ENCODE results near the gene MOV10.
"Not testable (repeated sequence)": the region's sequence is repeated elsewhere in the genome, so short reads cannot be mapped to it uniquely, and the experiment has no call there.

MOV10 gene

GRCh38 chr1:112674440-112674985, at the start of gene MOV10:
TSS of gene MOV10 (plus strand) at chr1:112674659. CDS start at chr1:112674913, 254 bp downstream.
- DNase-seq = peak; percentile 19 to 29

- DNase-seq = no peak
These were observed 48.8 kb upstream of the MOV10 start for GRCh38 chr1:112625696-112626095.

GRCh38 chr1:112626193-112626592, 48.3 kb upstream of the MOV10 start:
- no peak for DNase-seq

GRCh38 chr1:112626887-112627286, 47.6 kb upstream of the MOV10 start:
- no peak for DNase-seq

GRCh38 chr1:112628516-112628915, 45.9 kb upstream of the MOV10 start:
- no peak for DNase-seq

- DNase-seq = no peak
These were observed 45.2 kb upstream of the MOV10 start for GRCh38 chr1:112629256-112629655.

GRCh38 chr1:112633628-112634027, 40.8 kb upstream of the MOV10 start:
- DNase-seq = no peak

GRCh38 chr1:112634367-112634766, 40.1 kb upstream of the MOV10 start:
- no peak for DNase-seq

GRCh38 chr1:112636056-112636455, 38.4 kb upstream of the MOV10 start:
- no peak for DNase-seq

GRCh38 chr1:112636597-112637253, 37.7 kb upstream of the MOV10 start:
- DNase-seq = no peak

GRCh38 chr1:112637254-112638109, 37.0 kb upstream of the MOV10 start:
- DNase-seq = no peak

- DNase-seq = no peak
These were observed 36.4 kb upstream of the MOV10 start for GRCh38 chr1:112638110-112638428.

GRCh38 chr1:112640437-112640836, 34.0 kb upstream of the MOV10 start:
- DNase-seq = not testable (repeated sequence)

- no peak for DNase-seq
These were observed 31.4 kb upstream of the MOV10 start for GRCh38 chr1:112643080-112643479.

GRCh38 chr1:112646225-112646624, 28.2 kb upstream of the MOV10 start:
- DNase-seq = no peak

- DNase-seq = no peak
These were observed 23.3 kb upstream of the MOV10 start for GRCh38 chr1:112651205-112651604.

GRCh38 chr1:112665857-112666256, 8.6 kb upstream of the MOV10 start:
- no peak for DNase-seq

- no peak for DNase-seq
These were observed 7.5 kb upstream of the MOV10 start for GRCh38 chr1:112666946-112667345.

- DNase-seq = no peak
These were observed 2.5 kb upstream of the MOV10 start for GRCh38 chr1:112672009-112672408.

GRCh38 chr1:112672842-112673241, 1.6 kb upstream of the MOV10 start:
- no peak for DNase-seq

GRCh38 chr1:112673592-112674439, 643 bp upstream of the MOV10 start:
- DNase-seq = no peak

GRCh38 chr1:112674986-112675727, 698 bp downstream of the MOV10 start:
- DNase-seq = peak in 1 of 2 experiments; percentile 22

Data from NCI-H187 (cell line).